ENCODE data around the gene NTNG2. TPM values are rescaled to one million over a fixed set of nuclear protein-coding genes. Genes with fewer than 3 reads are reported as not detected.

NTNG2 gene
- total RNA-seq, 1 donor from 2014 or later, result 4.0 TPM

GRCh38 chr9:132183715-132184114 is 21.9 kb downstream of the NTNG2 start:
- Mint-ChIP-seq H3K9me3 (no peaks in the 10 kb centered on the region), H3K27me3 (peaks cover 58% of the 10 kb centered on the region), H3K4me3 (no peak overlapping the region), H3K4me1 (ENCODE audit: unreplicated experiment) (peaks cover 27% of the 10 kb centered on the region), H3K36me3 (no peaks in the 10 kb centered on the region), H3K27ac (no peak overlapping the region)
- DNase-seq (ENCODE audit: extremely low spot score, unreplicated experiment), result no peak
- no peak for TF ChIP-seq CTCF (conservative IDR thresholded peaks at IDR 0.05)

DNA sequence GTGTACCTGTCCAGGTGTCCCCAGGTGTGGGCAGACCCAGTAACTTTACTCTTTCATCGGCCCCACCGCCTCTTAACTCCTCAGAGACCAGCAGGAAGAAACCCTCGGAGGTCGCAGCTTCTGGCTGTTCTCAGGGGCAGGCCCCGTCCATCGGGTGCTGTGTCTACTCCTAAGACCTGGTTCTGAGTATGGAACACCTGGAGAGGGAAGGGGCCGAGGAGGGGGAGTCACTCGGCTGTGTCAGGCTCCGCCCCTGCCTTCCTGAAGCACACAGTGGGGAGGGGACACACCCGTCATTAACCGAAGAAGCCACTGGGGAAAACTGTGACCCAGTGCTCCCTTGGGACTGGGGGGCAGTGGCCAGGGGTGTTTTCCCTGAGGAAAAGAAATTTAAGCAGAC is 22.3 kb downstream of the NTNG2 start:
- TF ChIP-seq CTCF (conservative IDR thresholded peaks at IDR 0.05), result no peak
- no peak for DNase-seq (ENCODE audit: extremely low spot score, unreplicated experiment)
- Mint-ChIP-seq H3K36me3 (no peaks in the 10 kb centered on the region), H3K9me3 (no peaks in the 10 kb centered on the region), H3K27ac (no peak overlapping the region), H3K4me3 (no peak overlapping the region), H3K27me3 (peaks cover 59% of the 10 kb centered on the region), H3K4me1 (ENCODE audit: unreplicated experiment) (peaks cover 27% of the 10 kb centered on the region)

GRCh38 chr9:132185073-132186009 is 23.5 kb downstream of the NTNG2 start:
- Mint-ChIP-seq H3K4me1 (ENCODE audit: unreplicated experiment) (peaks cover 27% of the 10 kb centered on the region), H3K4me3 (peak overlapping the region; percentile 41), H3K27ac (no peak overlapping the region), H3K36me3 (no peaks in the 10 kb centered on the region), H3K27me3 (peaks cover 53% of the 10 kb centered on the region), H3K9me3 (no peaks in the 10 kb centered on the region)
- DNase-seq (ENCODE audit: extremely low spot score, unreplicated experiment), result no peak
- no peak for TF ChIP-seq CTCF (conservative IDR thresholded peaks at IDR 0.05)

GRCh38 chr9:132187121-132187620 is 25.3 kb downstream of the NTNG2 start:
- no peaks in the 10 kb centered on the region for H3K9me3 Mint-ChIP-seq
- no peak for TF ChIP-seq CTCF (conservative IDR thresholded peaks at IDR 0.05)
- H3K4me3 Mint-ChIP-seq, result no peak overlapping the region
- no peak overlapping the region for H3K27ac Mint-ChIP-seq
- DNase-seq (ENCODE audit: extremely low spot score, unreplicated experiment), result no peak
- peaks cover 19% of the 10 kb centered on the region for H3K4me1 Mint-ChIP-seq (ENCODE audit: unreplicated experiment)
- H3K27me3 Mint-ChIP-seq, result peaks cover 42% of the 10 kb centered on the region
- no peaks in the 10 kb centered on the region for H3K36me3 Mint-ChIP-seq

- DNase-seq (ENCODE audit: extremely low spot score, unreplicated experiment), result no peak
- H3K4me1 Mint-ChIP-seq (ENCODE audit: unreplicated experiment), result peaks cover 20% of the 10 kb centered on the region
- no peak for TF ChIP-seq CTCF (conservative IDR thresholded peaks at IDR 0.05)
- H3K27ac Mint-ChIP-seq, result no peak overlapping the region
- no peak overlapping the region for H3K4me3 Mint-ChIP-seq
- no peaks in the 10 kb centered on the region for H3K9me3 Mint-ChIP-seq
- H3K36me3 Mint-ChIP-seq, result no peaks in the 10 kb centered on the region
- peaks cover 23% of the 10 kb centered on the region for H3K27me3 Mint-ChIP-seq
These were observed 29.1 kb downstream of the NTNG2 start for GRCh38 chr9:132190966-132191365.

Measured in type B pancreatic cell (in vitro differentiated cells).